HUDEP-2 (cell line): ENCODE measurements around the gene CRTC1.

Experiments
- DNase-seq, 76 experiments: peaks; one replicate each; lab custom pipeline; 2025; ENCODE audit not compliant: unreplicated experiment in 76 of 76; lab: John Stamatoyannopoulos, UW

The CRTC1 gene

GRCh38 chr19:18697680-18698079 is 14.2 kb downstream of the CRTC1 start:
- DNase-seq, result peak in 2 of 76 experiments; percentile 11 to 15

GRCh38 chr19:18698321-18699167 is 15.1 kb downstream of the CRTC1 start:
- DNase-seq, result no peak

- no peak for DNase-seq
These were observed 16.0 kb downstream of the CRTC1 start for GRCh38 chr19:18699403-18700054.

- DNase-seq, result peak in 70 of 76 experiments; percentile 25 to 88 (median 75)
These were observed 17.2 kb downstream of the CRTC1 start for GRCh38 chr19:18700501-18701249.

- DNase-seq, result no peak
These were observed 17.7 kb downstream of the CRTC1 start for GRCh38 chr19:18701250-18701608.

- no peak for DNase-seq
These were observed 20.6 kb downstream of the CRTC1 start for GRCh38 chr19:18704054-18704453.

GRCh38 chr19:18704971-18705370 is 21.5 kb downstream of the CRTC1 start:
- DNase-seq, result no peak

- DNase-seq, result no peak
These were observed 25.2 kb downstream of the CRTC1 start for GRCh38 chr19:18708452-18709231.

GRCh38 chr19:18709546-18709945 is 26.1 kb downstream of the CRTC1 start:
- no peak for DNase-seq

GRCh38 chr19:18710186-18710585 is 26.7 kb downstream of the CRTC1 start:
- no peak for DNase-seq

GRCh38 chr19:18710996-18711751 is 27.7 kb downstream of the CRTC1 start:
- DNase-seq, result no peak

GRCh38 chr19:18711893-18712292 is 28.4 kb downstream of the CRTC1 start:
- DNase-seq, result no peak

GRCh38 chr19:18712981-18713380 is 29.5 kb downstream of the CRTC1 start:
- DNase-seq, result no peak

GRCh38 chr19:18713550-18714117 is 30.2 kb downstream of the CRTC1 start:
- no peak for DNase-seq

GRCh38 chr19:18715416-18715815 is 31.9 kb downstream of the CRTC1 start:
- no peak for DNase-seq

- no peak for DNase-seq
These were observed 33.4 kb downstream of the CRTC1 start for GRCh38 chr19:18716857-18717256.

- DNase-seq, result no peak
These were observed 34.1 kb downstream of the CRTC1 start for GRCh38 chr19:18717601-18718000.

- no peak for DNase-seq
These were observed 34.6 kb downstream of the CRTC1 start for GRCh38 chr19:18718015-18718526.

- DNase-seq, result no peak
These were observed 35.5 kb downstream of the CRTC1 start for GRCh38 chr19:18718846-18719458.
